ENCODE measurements around the gene CAMK2A.
A peak's percentile ranks its signal among the peaks of the same experiment; 100 is the strongest.

CAMK2A gene

GRCh38 chr5:150298701-150299451 lies 9.3 kb upstream of the CAMK2A start:
- peak; percentile 23 for DNase-seq

DNA sequence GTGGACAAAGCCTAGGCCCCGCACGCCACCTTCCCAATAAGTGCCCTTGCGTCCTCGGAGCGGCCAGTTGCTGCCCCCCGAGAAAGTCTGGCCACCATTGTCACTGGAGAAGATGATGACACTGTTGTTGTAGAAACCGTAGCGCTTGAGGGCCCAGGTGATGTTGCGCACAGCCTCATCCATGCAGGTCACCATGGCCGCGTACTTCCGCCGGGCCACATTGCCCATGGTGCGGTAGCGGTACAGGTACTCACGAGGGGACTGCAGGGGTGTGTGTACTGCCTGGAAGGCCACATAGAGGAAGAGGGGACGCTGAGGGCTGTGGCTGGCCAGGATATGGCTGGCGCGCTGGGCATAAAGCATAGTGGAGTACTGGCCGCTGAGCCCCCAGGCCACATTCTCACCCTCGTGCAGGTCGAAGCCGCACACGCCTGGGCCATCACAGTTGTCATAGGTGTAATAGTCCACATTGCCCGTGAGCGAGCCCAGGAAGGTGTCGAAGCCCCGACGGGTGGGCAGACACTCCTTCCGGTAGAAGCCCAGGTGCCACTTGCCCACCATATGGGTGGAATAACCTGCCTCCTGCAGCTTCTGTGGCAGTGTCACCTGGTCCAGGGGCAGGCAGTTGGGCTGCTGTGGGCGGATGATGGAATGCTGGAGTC lies 8.5 kb upstream of the CAMK2A start:
- no peak for DNase-seq

DNA sequence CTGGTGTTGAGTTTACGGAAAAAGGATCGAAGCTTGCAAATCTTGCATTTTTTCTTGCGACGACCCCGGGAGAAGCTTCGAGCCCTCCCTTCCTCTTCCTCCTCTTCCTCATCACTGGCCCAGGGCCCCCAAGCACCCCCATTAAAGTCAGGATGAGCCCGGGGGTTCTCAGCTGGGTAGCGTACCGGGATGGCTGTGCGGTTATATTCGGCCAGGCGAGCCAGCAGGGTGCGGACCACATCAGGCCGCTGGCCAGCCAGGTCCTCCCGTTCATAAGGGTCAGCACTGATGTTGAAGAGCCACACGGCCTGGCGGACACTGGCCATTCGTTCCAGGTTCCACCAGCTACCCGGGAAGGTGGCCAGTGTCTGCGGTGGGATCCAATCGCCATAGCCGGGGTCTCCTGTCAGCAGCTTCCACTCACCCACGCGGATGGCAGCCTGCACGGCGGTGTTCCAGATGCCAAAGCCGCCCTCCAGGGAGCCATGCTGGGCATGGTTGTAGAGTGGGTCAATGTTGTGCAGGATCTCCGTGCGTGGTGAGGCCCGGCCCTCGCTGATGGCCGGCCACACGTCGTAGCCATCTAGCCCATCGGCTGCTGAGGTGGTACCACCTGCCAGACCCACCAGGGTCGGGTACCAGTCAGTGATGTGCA lies 7.8 kb upstream of the CAMK2A start:
- no peak for DNase-seq

DNA sequence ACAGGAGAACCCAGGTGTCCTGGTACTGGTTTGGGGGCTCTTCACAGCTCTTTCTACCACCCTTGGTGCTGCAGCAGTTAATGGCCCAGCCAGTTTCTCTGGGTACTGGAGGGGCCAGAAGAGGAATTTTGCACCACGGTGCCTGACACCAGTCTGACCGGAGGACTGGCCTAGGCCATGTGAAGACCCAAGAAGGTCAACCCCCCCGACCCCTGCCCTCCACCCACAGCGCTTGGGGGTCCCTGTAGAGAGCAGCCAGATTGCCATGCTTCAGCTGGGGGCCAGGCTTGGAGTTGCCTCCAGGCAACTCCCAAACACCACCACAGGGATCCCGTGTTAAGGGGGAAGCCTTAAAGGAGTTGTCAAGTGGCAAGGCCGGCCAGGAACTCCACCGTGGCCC lies 6.9 kb upstream of the CAMK2A start:
- no peak for DNase-seq

GRCh38 chr5:150295741-150296486 lies 6.3 kb upstream of the CAMK2A start:
- no peak for DNase-seq

DNA sequence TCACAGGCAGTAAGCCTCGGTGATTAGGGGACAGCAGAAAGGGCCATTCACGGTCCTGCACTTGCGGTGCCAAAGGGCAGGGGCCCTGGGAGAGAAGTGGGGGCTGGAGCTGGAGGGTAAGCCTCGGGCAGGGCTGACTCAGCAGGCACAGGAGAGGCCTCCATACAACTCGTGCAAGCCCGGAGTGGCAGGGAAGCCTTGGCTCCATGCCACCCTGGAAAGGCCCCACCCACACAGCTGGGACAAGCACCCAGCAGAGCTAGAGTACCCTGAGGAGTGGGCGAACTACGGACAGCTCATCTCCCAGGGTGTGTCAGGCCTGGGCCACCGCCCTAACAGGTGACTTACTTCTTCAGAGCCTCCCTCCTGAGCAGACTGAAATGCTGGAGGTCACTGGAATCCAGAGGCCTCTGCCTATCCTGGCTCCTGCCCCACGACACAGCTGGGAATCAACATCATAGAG lies 5.6 kb upstream of the CAMK2A start:
- no peak for DNase-seq

- DNase-seq, result no peak
Observed at GRCh38 chr5:150294551-150295071, 5.0 kb upstream of the CAMK2A start.

GRCh38 chr5:150293091-150293941 lies 3.7 kb upstream of the CAMK2A start:
- DNase-seq, result no peak

DNA sequence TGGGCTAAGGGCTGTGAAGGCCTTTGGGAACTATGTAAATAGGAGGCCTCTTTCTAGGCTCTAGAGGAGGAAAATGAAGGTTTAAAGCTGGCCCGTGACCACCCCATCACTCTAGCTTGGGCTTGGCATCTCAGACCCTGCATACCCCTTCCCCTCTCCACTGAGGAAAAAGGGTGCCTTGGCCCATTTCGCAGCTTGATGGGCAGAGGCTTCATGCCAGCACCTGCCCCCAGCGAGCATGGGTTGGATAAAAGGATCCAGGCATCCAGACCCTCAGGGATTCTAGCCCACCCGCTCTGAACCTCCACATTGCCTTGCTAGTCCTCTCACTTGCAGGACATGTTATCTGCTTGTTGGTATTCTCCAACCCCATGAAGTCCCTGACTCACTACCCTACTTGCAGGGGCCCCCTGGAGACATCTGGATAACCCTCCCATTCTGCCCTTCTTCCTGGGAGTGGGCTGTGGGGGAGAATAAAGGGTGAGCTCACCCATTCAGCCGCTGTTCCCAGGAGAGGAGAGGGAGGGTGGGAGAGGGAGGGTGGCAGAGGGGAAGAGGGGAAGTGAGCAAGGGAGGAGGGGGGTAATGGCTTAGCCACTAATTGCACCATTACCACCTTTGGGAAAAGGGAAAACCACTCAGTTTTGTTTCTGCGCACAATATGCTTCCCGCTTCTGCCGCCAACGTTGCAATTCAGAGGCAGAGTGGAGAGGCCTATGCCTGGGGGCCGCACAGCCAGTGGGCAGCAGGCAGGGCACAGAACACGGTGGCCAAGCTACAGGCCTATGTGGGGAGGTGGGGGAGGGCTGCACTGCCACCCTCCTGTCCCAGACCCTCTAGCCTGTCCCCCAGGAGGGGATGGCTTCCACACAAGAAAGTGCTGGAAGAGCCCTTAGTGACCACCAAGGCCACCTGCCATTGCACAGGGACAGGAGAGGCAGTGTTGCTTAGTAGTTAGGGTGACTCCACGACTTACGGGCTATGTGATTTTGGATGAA lies 2.1 kb upstream of the CAMK2A start:
- DNase-seq, result peak; percentile 48

DNA sequence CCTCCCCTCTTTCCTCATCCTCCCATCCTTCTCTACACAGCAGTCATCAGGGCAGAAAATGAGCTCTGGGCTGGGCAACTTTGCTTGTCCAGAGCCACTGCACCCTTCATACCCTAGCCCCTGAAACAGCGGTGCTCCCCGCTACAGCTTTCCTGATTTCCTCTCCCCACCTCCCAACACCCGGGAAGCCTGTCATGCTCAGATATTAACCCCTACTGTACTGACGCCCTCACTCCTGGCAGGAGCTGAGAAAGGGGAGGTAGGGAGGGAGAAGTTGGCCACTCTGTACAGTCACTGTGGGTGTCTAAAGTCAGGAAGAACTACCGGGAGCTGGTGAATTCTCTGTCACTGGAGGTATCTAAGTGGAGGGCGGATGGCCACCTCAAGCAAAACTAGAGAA lies 782 bp downstream of the CAMK2A start:
- DNase-seq, result no peak

- DNase-seq, result no peak
Observed at GRCh38 chr5:150288361-150288760, 1.2 kb downstream of the CAMK2A start.

DNA sequence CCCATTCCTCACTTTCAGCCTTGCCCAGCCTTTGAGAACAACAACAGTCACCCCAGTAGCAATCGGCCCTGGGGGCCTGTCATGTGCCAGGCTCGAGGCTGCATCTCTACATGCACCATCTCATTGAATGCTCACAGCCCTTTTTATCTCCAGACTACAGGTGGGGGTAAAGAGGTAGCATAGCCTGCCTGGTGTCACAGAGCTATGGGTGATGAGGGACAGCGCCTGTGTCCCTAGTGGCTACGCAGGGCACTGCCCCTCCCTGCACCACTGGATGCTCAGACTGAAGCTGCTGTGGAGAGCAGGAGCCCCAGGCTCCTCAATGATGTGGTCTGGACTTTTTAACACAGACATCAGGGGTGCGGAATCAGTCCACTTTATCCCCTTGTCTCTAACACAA lies 2.8 kb downstream of the CAMK2A start:
- DNase-seq, result no peak

GRCh38 chr5:150285114-150285513 lies 4.5 kb downstream of the CAMK2A start:
- no peak for DNase-seq

- DNase-seq, result no peak
Observed at GRCh38 chr5:150284311-150284710, 5.3 kb downstream of the CAMK2A start.

DNA sequence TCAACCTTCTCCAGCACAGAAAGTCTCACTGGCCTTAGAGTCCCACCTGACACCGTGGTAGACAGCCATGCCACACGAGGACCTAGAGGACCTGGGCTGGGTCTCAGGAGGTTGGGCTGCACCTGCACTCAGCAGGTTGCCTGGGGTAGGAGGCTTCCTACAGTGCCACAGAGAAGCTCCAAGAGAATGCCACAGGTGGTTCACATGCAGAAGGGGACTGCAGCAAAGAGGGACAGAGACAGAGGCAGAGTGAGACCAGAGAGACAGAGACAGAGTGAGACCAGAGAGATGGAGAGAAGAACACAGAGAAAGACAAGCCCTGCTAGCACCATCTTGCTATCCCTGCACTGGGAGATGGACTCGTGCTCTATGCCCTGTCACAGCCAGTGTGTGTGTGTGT lies 5.7 kb downstream of the CAMK2A start:
- DNase-seq, result no peak

GRCh38 chr5:150281987-150282386 lies 7.6 kb downstream of the CAMK2A start:
- DNase-seq, result no peak

- no peak for DNase-seq
Observed at GRCh38 chr5:150279330-150280020, 10.1 kb downstream of the CAMK2A start.

- DNase-seq, result no peak
Observed at GRCh38 chr5:150278916-150279315, 10.7 kb downstream of the CAMK2A start.

- peak; percentile 19 for DNase-seq
Observed at GRCh38 chr5:150278046-150278730, 11.4 kb downstream of the CAMK2A start.

DNA sequence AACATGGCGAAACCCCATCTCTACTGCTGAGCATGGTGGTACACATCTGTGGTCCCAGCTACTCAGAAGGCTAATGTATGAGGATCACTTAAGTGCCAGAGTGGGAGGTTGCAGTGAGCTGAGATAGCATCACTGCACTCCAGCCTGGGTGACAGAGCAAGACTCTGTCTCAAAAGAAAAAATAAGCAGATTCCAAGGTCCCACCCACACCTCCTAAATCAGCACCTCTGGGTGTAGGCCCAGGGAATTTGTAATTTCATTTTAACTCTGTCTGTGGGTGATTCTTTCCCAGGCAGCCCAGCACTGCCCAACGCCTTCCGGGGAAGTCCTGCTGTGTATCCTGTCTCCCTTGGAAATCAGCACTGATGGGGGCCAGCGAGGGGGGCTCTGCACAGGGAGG lies 12.5 kb downstream of the CAMK2A start:
- no peak for DNase-seq
